Neural progenitor cell (in vitro differentiated cells): Measurements from ENCODE around the gene FBLN2. TPM values are rescaled to one million over a fixed set of nuclear protein-coding genes. Genes with fewer than 3 reads are reported as not detected.

Experiments used
- DNase-seq: peaks from one replicate; pipeline ENCODE4 v3.0.0-alpha.2; 2016; ENCODE audit warnings: low spot score
- H2AFZ ChIP-seq: fragments of 200-600 bp; sonication (generic); replicated peaks from 2 replicates; pipeline ENCODE4 v1.6.1; 2016; ENCODE audit warnings: antibody characterized with exemption
- H3F3A ChIP-seq: fragments of 200-600 bp; sonication (generic); 2 replicates; pipeline ENCODE4 v1.6.1; 2016; ENCODE audit warnings: antibody characterized with exemption, low read depth
- H3K27ac ChIP-seq: fragments of 200-600 bp; sonication (generic); 2 replicates; pipeline ENCODE4 v1.5.1; 2016; ENCODE audit warnings: mild to moderate bottlenecking
- H3K27me3 ChIP-seq: fragments of 200-600 bp; sonication (generic); 2 replicates; pipeline ENCODE4 v1.6.1; 2016; ENCODE audit warnings: mild to moderate bottlenecking, moderate library complexity
- H3K36me3 ChIP-seq: fragments of 200-600 bp; sonication (generic); 2 replicates; pipeline ENCODE4 v1.5.1; 2016
- H3K4me1 ChIP-seq: fragments of 200-600 bp; sonication (generic); 2 replicates; pipeline ENCODE4 v1.6.1; 2016; ENCODE audit warnings: mixed run types
- H3K4me2 ChIP-seq: fragments of 200-600 bp; sonication (generic); 2 replicates; pipeline ENCODE4 v1.6.1; 2016
- H3K4me3 ChIP-seq: fragments of 200-600 bp; sonication (generic); 2 replicates; pipeline ENCODE4 v1.5.1; 2016
- H3K79me2 ChIP-seq: fragments of 200-600 bp; sonication (generic); 2 replicates; pipeline ENCODE4 v1.6.1; 2016; ENCODE audit warnings: low read depth
- H3K9ac ChIP-seq: fragments of 200-600 bp; sonication (generic); 2 replicates; pipeline ENCODE4 v1.6.1; 2016
- H3K9me3 ChIP-seq: fragments of 200-600 bp; sonication (generic); 2 replicates; pipeline ENCODE4 v1.5.1; 2016; ENCODE audit warnings: low read depth
- H4K20me1 ChIP-seq: fragments of 200-600 bp; sonication (generic); 2 replicates; pipeline ENCODE4 v1.6.1; 2016; ENCODE audit warnings: low read depth
- H3K27ac Mint-ChIP-seq: 3 replicates; pipeline ENCODE4 v1.8.0; 2021; ENCODE audit warnings: mixed read lengths
- H3K27me3 Mint-ChIP-seq: 2 replicates; pipeline ENCODE4 v1.8.0; 2022; ENCODE audit warnings: low read depth, mild to moderate bottlenecking, inconsistent platforms, moderate library complexity, mixed read lengths; ENCODE audit not compliant: insufficient read depth
- H3K36me3 Mint-ChIP-seq: 3 replicates; pipeline ENCODE4 v1.8.0; 2021; ENCODE audit warnings: mixed read lengths
- H3K4me1 Mint-ChIP-seq: 3 replicates; pipeline ENCODE4 v1.8.0; 2021; ENCODE audit warnings: mixed read lengths
- H3K4me3 Mint-ChIP-seq: 3 replicates; pipeline ENCODE4 v1.8.0; 2021; ENCODE audit warnings: mild to moderate bottlenecking, moderate library complexity, mixed read lengths
- H3K9me3 Mint-ChIP-seq: 3 replicates; pipeline ENCODE4 v1.8.0; 2020; ENCODE audit warnings: mixed read lengths
- CTCF ChIP-seq: fragments of 200-600 bp; sonication (generic); IDR thresholded peaks from 2 replicates; pipeline ENCODE4 v1.5.1; 2017; ENCODE audit warnings: antibody characterized with exemption, mild to moderate bottlenecking
- EZH2 ChIP-seq: fragments of 200-600 bp; sonication (generic); IDR thresholded peaks from 2 replicates; pipeline ENCODE4 v1.6.1; 2017; ENCODE audit warnings: antibody characterized with exemption, mild to moderate bottlenecking, moderate library complexity
- EZH2phosphoT487 ChIP-seq: fragments of 200-600 bp; sonication (generic); IDR thresholded peaks from 2 replicates; pipeline ENCODE4 v1.6.1; 2017; ENCODE audit warnings: antibody characterized with exemption
- total RNA-seq: library from RNA; depleted of rRNA; stranded (reverse); fragments of >200 nt; gene quantifications from 2 replicates; pipeline ENCODE4 v1.2.3, GENCODE V29; 2015; ENCODE audit warnings: low replicate concordance

The FBLN2 gene
- total RNA-seq, 1 donor from 2014 or later, result 15.9 TPM

- Mint-ChIP-seq H3K27me3 (peaks cover 19% of the 10 kb centered on the region), H3K4me1 (peaks cover 69% of the 10 kb centered on the region), H3K36me3 (no peaks in the 10 kb centered on the region), H3K9me3 (no peaks in the 10 kb centered on the region), H3K4me3 (peak overlapping the region; percentile 4), H3K27ac (peak overlapping the region; percentile 93)
- no peaks in the 10 kb centered on the region for H3K36me3 ChIP-seq
- H4K20me1 ChIP-seq, result peaks cover 3% of the 10 kb centered on the region
- DNase-seq, result no peak
- H3K27ac ChIP-seq, result no peak overlapping the region
- no peak for TF ChIP-seq EZH2phosphoT487
- TF ChIP-seq EZH2, result no peak
- TF ChIP-seq CTCF, result no peak
- peaks cover 15% of the 10 kb centered on the region for H3K4me1 ChIP-seq
- H3K4me3 ChIP-seq, result no peak overlapping the region
- no peak overlapping the region for H3K9ac ChIP-seq
- H3K27me3 ChIP-seq, result peaks cover 66% of the 10 kb centered on the region
- no peaks in the 10 kb centered on the region for H3K79me2 ChIP-seq
- H2AFZ ChIP-seq, result no peak overlapping the region
- no peak overlapping the region for H3K4me2 ChIP-seq
- no peaks in the 10 kb centered on the region for H3K9me3 ChIP-seq
- peaks cover 13% of the 10 kb centered on the region for H3F3A ChIP-seq
These were observed 104.8 kb downstream of the FBLN2 start for GRCh38 chr3:13653631-13654279.

- H2AFZ ChIP-seq, result no peak overlapping the region
These were observed 105.6 kb downstream of the FBLN2 start for GRCh38 chr3:13654330-13655060.

GRCh38 chr3:13655061-13655913, 106.4 kb downstream of the FBLN2 start:
- peaks cover 4% of the 10 kb centered on the region for H3F3A ChIP-seq
- H3K79me2 ChIP-seq, result no peaks in the 10 kb centered on the region
- Mint-ChIP-seq H3K36me3 (no peaks in the 10 kb centered on the region), H3K9me3 (no peaks in the 10 kb centered on the region), H3K27ac (no peak overlapping the region), H3K27me3 (peaks cover 23% of the 10 kb centered on the region), H3K4me3 (no peak overlapping the region), H3K4me1 (peaks cover 57% of the 10 kb centered on the region)
- no peak overlapping the region for H3K9ac ChIP-seq
- DNase-seq, result peak; percentile 91
- no peak for TF ChIP-seq EZH2
- peak; percentile 72 for TF ChIP-seq CTCF
- peak; percentile 11 for TF ChIP-seq EZH2phosphoT487
- peaks cover 3% of the 10 kb centered on the region for H4K20me1 ChIP-seq
- H3K27ac ChIP-seq, result no peak overlapping the region
- no peaks in the 10 kb centered on the region for H3K9me3 ChIP-seq
- H3K4me1 ChIP-seq, result peaks cover 11% of the 10 kb centered on the region
- H3K27me3 ChIP-seq, result peaks cover 73% of the 10 kb centered on the region
- H2AFZ ChIP-seq, result peak overlapping the region; percentile 79
- no peaks in the 10 kb centered on the region for H3K36me3 ChIP-seq
- peak overlapping the region; percentile 40 for H3K4me3 ChIP-seq
- peak overlapping the region; percentile 75 for H3K4me2 ChIP-seq

More at GRCh38 chr3:13654330-13655060, 105.6 kb downstream of the FBLN2 start:
- H3K9ac ChIP-seq, result no peak overlapping the region
- peaks cover 73% of the 10 kb centered on the region for H3K27me3 ChIP-seq
- peaks cover 8% of the 10 kb centered on the region for H3F3A ChIP-seq
- no peaks in the 10 kb centered on the region for H3K36me3 ChIP-seq
- no peaks in the 10 kb centered on the region for H3K36me3 Mint-ChIP-seq
- H3K79me2 ChIP-seq, result no peaks in the 10 kb centered on the region
- no peaks in the 10 kb centered on the region for H3K9me3 Mint-ChIP-seq
- H3K4me1 Mint-ChIP-seq, result peaks cover 65% of the 10 kb centered on the region
- no peak for TF ChIP-seq EZH2
- no peak for TF ChIP-seq CTCF
- TF ChIP-seq EZH2phosphoT487, result no peak
- no peak overlapping the region for H3K27ac Mint-ChIP-seq
- peak overlapping the region; percentile 40 for H3K4me3 ChIP-seq
- peak; percentile 85 for DNase-seq
- H4K20me1 ChIP-seq, result peaks cover 3% of the 10 kb centered on the region
- no peaks in the 10 kb centered on the region for H3K9me3 ChIP-seq
- H3K4me1 ChIP-seq, result peaks cover 11% of the 10 kb centered on the region
- peaks cover 23% of the 10 kb centered on the region for H3K27me3 Mint-ChIP-seq
- H3K27ac ChIP-seq, result no peak overlapping the region
- H3K4me2 ChIP-seq, result peak overlapping the region; percentile 75
- H3K4me3 Mint-ChIP-seq, result no peak overlapping the region
